IPS-20b (cell line): ENCODE measurements around the gene SYN1.

Experiments
- H3K27ac ChIP-seq: one replicate; pipeline ENCODE4 v1.5.1; 2013; ENCODE audit warnings: low read length
- H3K27me3 ChIP-seq: 2 replicates; pipeline ENCODE4 v1.6.1; 2013; ENCODE audit warnings: mild to moderate bottlenecking, low read length, inconsistent platforms; ENCODE audit not compliant: insufficient read depth
- H3K36me3 ChIP-seq: 2 replicates; pipeline ENCODE4 v1.6.1; 2013; ENCODE audit warnings: low read depth, mild to moderate bottlenecking, inconsistent platforms, low read length, moderate library complexity; ENCODE audit not compliant: insufficient read depth
- H3K4me1 ChIP-seq: 2 replicates; pipeline ENCODE4 v1.6.1; 2013; ENCODE audit warnings: mild to moderate bottlenecking, control low read depth, inconsistent platforms, low read length, moderate library complexity; ENCODE audit not compliant: insufficient read depth
- H3K4me3 ChIP-seq: 2 replicates; pipeline ENCODE4 v1.5.1; 2013; ENCODE audit warnings: mild to moderate bottlenecking, low read length, inconsistent platforms
- H3K9ac ChIP-seq: 2 replicates; pipeline ENCODE4 v1.6.1; 2013; ENCODE audit warnings: low read depth, mild to moderate bottlenecking, inconsistent platforms, low read length, moderate library complexity
- H3K9me3 ChIP-seq: 2 replicates; pipeline ENCODE4 v1.6.1; 2013; ENCODE audit warnings: mild to moderate bottlenecking, low read depth, low read length, inconsistent platforms; ENCODE audit not compliant: insufficient read depth

SYN1 gene

GRCh38 chrX:47540754-47541538, 78.7 kb downstream of the SYN1 start:
- no peak overlapping the region for H3K27ac ChIP-seq
- H3K4me1 ChIP-seq: no peaks in the 10 kb centered on the region; the same call in 1 of the 2 replicates

GRCh38 chrX:47539860-47540259, 79.8 kb downstream of the SYN1 start:
- Histone ChIP-seq H3K4me1 (no peaks in the 10 kb centered on the region; the same call in 1 of the 2 replicates), H3K27ac (no peak overlapping the region), H3K9ac (no peak overlapping the region), H3K4me3 (no peak overlapping the region), H3K36me3 (no peaks in the 10 kb centered on the region), H3K27me3 (no peaks in the 10 kb centered on the region), H3K9me3 (no peaks in the 10 kb centered on the region)

More at GRCh38 chrX:47540754-47541538, 78.7 kb downstream of the SYN1 start:
- H3K36me3 ChIP-seq: no peaks in the 10 kb centered on the region
- no peaks in the 10 kb centered on the region for H3K9me3 ChIP-seq
- peak overlapping the region; percentile 58; the same call in 1 of the 2 replicates for H3K9ac ChIP-seq
- no peak overlapping the region for H3K4me3 ChIP-seq
- no peaks in the 10 kb centered on the region for H3K27me3 ChIP-seq

GRCh38 chrX:47530049-47530448, 89.6 kb downstream of the SYN1 start:
- Histone ChIP-seq H3K27me3 (no peaks in the 10 kb centered on the region), H3K36me3 (no peaks in the 10 kb centered on the region), H3K9ac (no peak overlapping the region), H3K27ac (no peak overlapping the region), H3K9me3 (no peaks in the 10 kb centered on the region), H3K4me3 (no peak overlapping the region), H3K4me1 (no peaks in the 10 kb centered on the region)

GRCh38 chrX:47529548-47529947, 90.1 kb downstream of the SYN1 start:
- Histone ChIP-seq H3K27ac (no peak overlapping the region), H3K27me3 (no peaks in the 10 kb centered on the region), H3K36me3 (no peaks in the 10 kb centered on the region), H3K9me3 (no peaks in the 10 kb centered on the region), H3K9ac (no peak overlapping the region), H3K4me1 (no peaks in the 10 kb centered on the region), H3K4me3 (no peak overlapping the region)

GRCh38 chrX:47523713-47524166, 95.9 kb downstream of the SYN1 start:
- H3K27me3 ChIP-seq: peaks cover 15% of the 10 kb centered on the region; the same call in 1 of the 2 replicates
- peak overlapping the region; percentile 69 for H3K9ac ChIP-seq
- H3K4me1 ChIP-seq: no peaks in the 10 kb centered on the region
- H3K9me3 ChIP-seq: no peaks in the 10 kb centered on the region
- no peak overlapping the region for H3K27ac ChIP-seq
- H3K4me3 ChIP-seq: peak overlapping the region; percentile 64; the same call in 1 of the 2 replicates
- no peaks in the 10 kb centered on the region for H3K36me3 ChIP-seq

- H3K27ac ChIP-seq: no peak overlapping the region
- H3K9me3 ChIP-seq: no peaks in the 10 kb centered on the region
- H3K27me3 ChIP-seq: peaks cover 15% of the 10 kb centered on the region; the same call in 1 of the 2 replicates
- H3K9ac ChIP-seq: peak overlapping the region; percentile 69; the same call in 1 of the 2 replicates
- H3K4me3 ChIP-seq: peak overlapping the region; percentile 64
- no peaks in the 10 kb centered on the region for H3K36me3 ChIP-seq
- no peaks in the 10 kb centered on the region for H3K4me1 ChIP-seq
Measured at GRCh38 chrX:47523297-47523696, 96.4 kb downstream of the SYN1 start.
